HepG2 (cell line): ENCODE measurements around the gene HSD17B8. TPM values are rescaled to one million over a fixed set of nuclear protein-coding genes. Genes with fewer than 3 reads are reported as not detected.
A peak's percentile ranks its signal among the peaks of the same experiment; 100 is the strongest.

Experiments
- AKNA ChIP-seq: sonication (generic); formaldehyde crosslinking; IDR thresholded peaks from 2 replicates; pipeline ENCODE4 v1.4.0; 2020; ENCODE audit warnings: missing genetic modification reagents, borderline replicate concordance
- BCL6 ChIP-seq: IDR thresholded peaks from 2 replicates; pipeline ENCODE4 v1.6.1; 2016; ENCODE audit warnings: missing genetic modification reagents, missing compliant biosample characterization
- CREBL2 ChIP-seq: sonication (generic); formaldehyde crosslinking; IDR thresholded peaks from 2 replicates; pipeline ENCODE4 v1.8.1; 2023; ENCODE audit warnings: missing genetic modification reagents, mild to moderate bottlenecking, borderline replicate concordance
- GABPB1 ChIP-seq: IDR thresholded peaks from 2 replicates; pipeline ENCODE4 v1.6.1; 2016; ENCODE audit warnings: mild to moderate bottlenecking, missing genetic modification reagents, moderate library complexity, missing compliant biosample characterization
- GATAD2A ChIP-seq: IDR thresholded peaks from 2 replicates; pipeline ENCODE4 v1.6.1; 2016
- HNRNPLL ChIP-seq: fragments of 200-400 bp; formaldehyde crosslinking; IDR thresholded peaks from 2 replicates; pipeline ENCODE4 v1.6.1; 2017; ENCODE audit warnings: mild to moderate bottlenecking, low read depth, low read length; ENCODE audit not compliant: poor library complexity, severe bottlenecking
- MLXIP ChIP-seq: sonication (generic); formaldehyde crosslinking; IDR thresholded peaks from 2 replicates; pipeline ENCODE4 v1.9.0; 2021; ENCODE audit warnings: missing genetic modification reagents, borderline replicate concordance
- NRL ChIP-seq: sonication (generic); formaldehyde crosslinking; IDR thresholded peaks from 2 replicates; pipeline ENCODE4 v1.5.0; 2020; ENCODE audit warnings: missing genetic modification reagents, mild to moderate bottlenecking, moderate library complexity, borderline replicate concordance
- RBM39 ChIP-seq: fragments of 200-400 bp; formaldehyde crosslinking; IDR thresholded peaks from one replicate; pipeline ENCODE4 v1.6.1; 2018; ENCODE audit warnings: antibody characterized with exemption, mild to moderate bottlenecking, low read depth, low read length; ENCODE audit not compliant: poor library complexity, severe bottlenecking
- SUZ12 ChIP-seq: fragments of 150-350 bp; IDR thresholded peaks from 2 replicates; pipeline ENCODE4 v1.6.1; 2014; ENCODE audit warnings: low read depth, low read length
- ZBTB25 ChIP-seq: IDR thresholded peaks from 2 replicates; pipeline ENCODE4 v1.6.1; 2018; ENCODE audit warnings: missing genetic modification reagents
- ZBTB42 ChIP-seq: sonication (generic); formaldehyde crosslinking; IDR thresholded peaks from 2 replicates; pipeline ENCODE4 v1.5.0; 2020; ENCODE audit warnings: mild to moderate bottlenecking, missing genetic modification reagents
- ZNF652 ChIP-seq: IDR thresholded peaks from 2 replicates; pipeline ENCODE4 v1.6.1; 2016; ENCODE audit warnings: low read depth, borderline replicate concordance
- ZNF687 ChIP-seq: sonication (generic); formaldehyde crosslinking; IDR thresholded peaks from 2 replicates; pipeline ENCODE4 v1.5.1; 2020; ENCODE audit warnings: mild to moderate bottlenecking, missing genetic modification reagents, moderate library complexity
- polyA plus RNA-seq, 8 experiments: library from polyadenylated mRNA; depleted of rRNA in 3 of 8; stranded (reverse) in 7 of 8; unstranded in 1 of 8; fragments of >200 nt; fragmentation: Illumina TruSeq in 4 of 8; extraction: Trizol in 4 of 8; gene quantifications; 2 replicates each; pipeline versions ENCODE4 v1.2.1 to v1.2.3, GENCODE V29; 2011 to 2016; ENCODE audit warnings: low read depth in 4 of 8, missing spikeins in 1 of 8, mixed read lengths in 1 of 8; ENCODE audit not compliant: insufficient read depth in 1 of 8
- total RNA-seq, 5 experiments: library from RNA; depleted of rRNA; stranded (reverse); fragments of >200 nt; fragmentation: Illumina TruSeq; extraction: Trizol; gene quantifications; 2 replicates each; pipeline ENCODE4 v1.2.3, GENCODE V29; 2016; ENCODE audit warnings: low read depth in 1 of 5

HSD17B8 gene
- total and polyA plus RNA-seq, 2 of the 13 experiments (the other 11 are each of a cell fraction or from before 2014, with no cell fraction given), result 12.6 to 20.1 TPM

GRCh38 chr6:33190504-33191107, 13.8 kb upstream of the HSD17B8 start (continued):
- TF ChIP-seq RBM39 (peak; percentile 48), ZBTB42 (CRISPR knock-in tag) (no peak), SUZ12 (no peak), BCL6 (peak; percentile 47; the same call in 1 of the 2 replicates), GABPB1 (CRISPR knock-in tag) (0 out of 2 replicates have a peak, but pooled peaks have one; percentile 29), HNRNPLL (peak; percentile 45), ZNF687 (peak; percentile 45), AKNA (no peak), ZBTB25 (CRISPR knock-in tag) (0 out of 2 replicates have a peak, but pooled peaks have one; percentile 37), CREBL2 (CRISPR knock-in tag) (no peak), ZNF652 (CRISPR knock-in tag) (no peak), MLXIP (no peak), GATAD2A (CRISPR knock-in tag) (peak; percentile 33; the same call in 1 of the 2 replicates), NRL (CRISPR knock-in tag) (0 out of 2 replicates have a peak, but pooled peaks have one; percentile 32)
